C4-2B (cell line): ENCODE measurements around the gene FAM184A.
"Not testable (repeated sequence)": the region's sequence is repeated elsewhere in the genome, so short reads cannot be mapped to it uniquely, and the experiment has no call there.

ENCODE experiments used
- H3K27ac ChIP-seq: fragments of 450-650 bp; 2 replicates; pipeline ENCODE4 v1.5.1; 2017
- CTCF ChIP-seq: fragments of 450-650 bp; conservative IDR thresholded peaks from 2 replicates; pipeline ENCODE4 v1.5.1; 2017; ENCODE audit warnings: mild to moderate bottlenecking
- ZFX ChIP-seq: fragments of 450-650 bp; IDR thresholded peaks from 2 replicates; pipeline ENCODE4 v1.6.1; 2017

The FAM184A gene

DNA sequence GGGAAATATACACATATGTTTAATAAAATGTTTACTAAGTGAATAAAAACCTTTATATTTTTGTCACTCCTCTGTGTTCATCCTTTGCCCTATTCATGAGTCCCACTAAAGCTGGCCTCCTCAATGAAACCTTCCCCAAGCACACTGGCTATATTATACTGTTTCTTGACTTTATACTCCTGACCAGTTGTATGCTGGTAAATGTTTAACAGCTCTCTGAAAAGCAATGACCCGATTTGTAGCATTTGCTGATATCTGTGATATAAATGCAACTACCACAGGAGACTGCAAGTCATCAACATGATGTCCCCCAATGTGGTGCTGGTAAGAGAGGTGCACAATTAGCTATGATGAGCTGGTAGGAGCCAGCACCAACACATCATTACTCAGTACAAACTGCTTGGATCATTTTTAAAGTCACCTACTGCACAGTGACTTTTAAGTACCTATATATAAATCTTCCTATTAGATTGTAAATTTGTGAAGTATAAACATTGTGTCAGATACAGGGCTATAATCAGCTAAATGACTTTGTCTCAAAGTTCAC lies 78.9 kb downstream of the FAM184A start:
- no peak overlapping the region for H3K27ac ChIP-seq
- TF ChIP-seq ZFX = no peak
- TF ChIP-seq CTCF = no peak

- not testable (repeated sequence) for H3K27ac ChIP-seq
These were observed 81.0 kb downstream of the FAM184A start for GRCh38 chr6:118997426-118997825.

- H3K27ac ChIP-seq = no peak overlapping the region
- no peak for TF ChIP-seq ZFX
- no peak for TF ChIP-seq CTCF
These were observed 82.1 kb downstream of the FAM184A start for GRCh38 chr6:118996289-118996820.

DNA sequence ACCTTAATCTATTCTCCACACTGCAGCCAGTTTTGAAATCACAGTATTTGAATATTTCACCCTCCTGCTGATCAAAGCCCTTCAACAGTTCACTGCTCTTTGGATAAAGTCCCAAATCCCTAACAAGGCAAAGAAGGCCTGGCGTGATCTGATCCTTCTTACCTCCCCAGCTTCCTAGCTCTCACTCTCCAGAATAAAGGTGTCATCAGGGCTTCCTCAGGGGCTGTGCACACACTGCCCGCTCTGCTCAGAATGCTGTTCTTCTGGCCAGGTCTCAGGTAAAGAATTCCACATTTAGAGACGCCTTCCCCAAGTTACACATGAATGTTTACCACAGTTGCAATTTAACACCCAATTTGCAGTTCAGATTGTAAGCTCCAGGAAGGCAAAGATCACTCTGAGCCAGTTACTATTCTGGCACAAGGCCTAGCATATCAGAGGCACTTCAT lies 84.6 kb downstream of the FAM184A start:
- no peak overlapping the region for H3K27ac ChIP-seq
- TF ChIP-seq ZFX = no peak
- TF ChIP-seq CTCF = no peak

DNA sequence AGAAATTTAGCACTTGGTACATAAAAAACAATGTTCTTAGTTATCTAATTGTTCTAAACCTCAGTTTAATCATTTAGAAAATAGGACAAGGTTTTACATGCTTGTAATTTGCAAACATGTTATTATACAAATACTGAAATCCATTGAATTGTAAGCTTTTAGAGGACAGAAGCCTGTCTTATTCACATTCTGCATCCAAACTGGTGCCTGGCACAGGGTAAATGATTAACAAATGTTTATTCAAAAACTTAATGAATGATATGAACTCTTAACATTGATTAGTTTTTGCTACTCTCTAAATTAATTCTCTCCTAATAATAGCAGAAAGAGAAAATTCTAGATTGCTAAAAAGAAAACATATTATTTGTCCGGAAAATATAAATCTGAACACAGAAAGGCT lies 85.1 kb downstream of the FAM184A start:
- TF ChIP-seq CTCF (no peak), ZFX (no peak)
- no peak overlapping the region for H3K27ac ChIP-seq

DNA sequence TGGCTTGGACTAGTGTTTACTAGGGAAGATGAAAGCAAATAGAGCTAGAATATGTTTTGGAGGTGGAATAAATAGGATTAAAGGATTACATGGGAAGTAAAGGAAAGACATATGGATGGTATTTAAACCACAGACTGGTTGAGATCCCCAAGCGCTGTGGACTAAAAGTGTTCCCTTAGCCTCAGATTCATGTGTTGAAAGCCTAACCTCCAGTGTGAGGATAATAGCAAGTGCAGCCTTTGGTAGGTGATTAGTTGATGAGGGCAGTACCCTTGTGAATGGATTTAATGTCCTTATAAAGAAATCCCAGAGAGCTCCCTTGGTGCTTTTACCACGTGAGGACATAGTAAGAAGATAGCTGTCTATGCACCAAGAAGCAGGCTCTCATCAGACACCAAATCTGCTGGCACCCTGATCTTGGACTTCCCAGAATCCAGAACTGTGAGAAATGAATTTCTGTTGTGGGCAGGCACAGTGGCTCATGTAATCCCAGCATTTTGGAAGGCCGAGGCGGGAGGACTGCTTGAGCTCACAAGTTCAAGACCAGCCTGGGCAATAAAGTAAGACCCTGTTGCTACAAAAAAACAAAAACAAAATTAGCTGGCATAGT lies 86.2 kb downstream of the FAM184A start:
- no peak overlapping the region for H3K27ac ChIP-seq
- no peak for TF ChIP-seq CTCF
- no peak for TF ChIP-seq ZFX

- TF ChIP-seq ZFX (no peak), CTCF (no peak)
- no peak overlapping the region for H3K27ac ChIP-seq
These were observed 92.2 kb downstream of the FAM184A start for GRCh38 chr6:118986312-118986711.
